K562 (cell line): ENCODE data around the gene SYMPK. TPM values are rescaled to one million over a fixed set of nuclear protein-coding genes. Genes with fewer than 3 reads are reported as not detected.

Experiments
- C11orf30 ChIP-seq: fragments of 450-650 bp; IDR thresholded peaks from 2 replicates; pipeline ENCODE4 v1.6.1; 2016; ENCODE audit warnings: low read depth, mild to moderate bottlenecking
- KDM4B ChIP-seq, 2 experiments: fragments of 450-650 bp in 1 of 2; sonication (generic) in 1 of 2; IDR thresholded peaks; 2 replicates each; pipeline ENCODE4 v1.6.1; 2016 to 2017; ENCODE audit warnings: borderline replicate concordance in 2 of 2, antibody characterized with exemption in 1 of 2, low read depth in 1 of 2, mild to moderate bottlenecking in 1 of 2
- MTA2 ChIP-seq: fragments of 450-650 bp; IDR thresholded peaks from 2 replicates; pipeline ENCODE4 v1.6.1; 2016; ENCODE audit warnings: low read depth
- RB1 ChIP-seq: fragments of 450-650 bp; IDR thresholded peaks from 2 replicates; pipeline ENCODE4 v1.6.1; 2017; ENCODE audit warnings: low read depth, mild to moderate bottlenecking
- RBFOX2 ChIP-seq: fragments of 200-400 bp; formaldehyde crosslinking; IDR thresholded peaks from 2 replicates; pipeline ENCODE4 v1.6.1; 2017; ENCODE audit warnings: low read depth, mild to moderate bottlenecking, low read length, moderate library complexity
- SOX6 ChIP-seq: fragments of 450-650 bp; IDR thresholded peaks from 2 replicates; pipeline ENCODE4 v1.6.1; 2014; ENCODE audit warnings: mild to moderate bottlenecking
- TAF1 ChIP-seq: IDR thresholded peaks from 2 replicates; pipeline ENCODE4 v1.6.1; 2011; ENCODE audit warnings: mild to moderate bottlenecking, low read length, moderate library complexity; ENCODE audit not compliant: insufficient read depth, control insufficient read depth, severe bottlenecking; ENCODE audit errors: extremely low read depth
- YY1 ChIP-seq, 3 experiments: IDR thresholded peaks; 2 replicates each; pipeline ENCODE4 v1.6.1; 2011; ENCODE audit warnings: low read length in 2 of 3, mild to moderate bottlenecking in 2 of 3, moderate library complexity in 2 of 3, borderline replicate concordance in 1 of 3, control low read depth in 1 of 3, low read depth in 1 of 3; ENCODE audit not compliant: insufficient read depth in 3 of 3, insufficient replicate concordance in 2 of 3, control insufficient read depth in 1 of 3, insufficient read length in 1 of 3; ENCODE audit errors: extremely low read depth in 1 of 3
- ZNF436 ChIP-seq: fragments of 250-450, 450-650 bp; sonication (Bioruptor Pico); formaldehyde crosslinking; IDR thresholded peaks from 2 replicates; pipeline ENCODE4 v1.7.0; 2020; ENCODE audit warnings: mild to moderate bottlenecking
- ZNF695 ChIP-seq: fragments of 450-650 bp; formaldehyde crosslinking; IDR thresholded peaks from 2 replicates; pipeline ENCODE4 v1.4.0; 2020; ENCODE audit warnings: mild to moderate bottlenecking, moderate library complexity
- polyA plus RNA-seq, 8 experiments: library from polyadenylated mRNA; depleted of rRNA in 4 of 8; stranded (reverse) in 5 of 8; unstranded in 3 of 8; fragments of >200 nt; fragmentation: Nextera tagmentation in 2 of 8; fragmentation: Illumina TruSeq in 1 of 8; extraction: Ambion mirVana in 2 of 8; extraction: Trizol in 1 of 8; gene quantifications; 2 replicates each; pipeline versions ENCODE4 v1.2.1 to v1.2.3, GENCODE V29; 2011 to 2014; ENCODE audit warnings: inconsistent platforms in 1 of 8, missing spikeins in 1 of 8
- total RNA-seq, 7 experiments: library from RNA; depleted of rRNA in 6 of 7; stranded (reverse); fragments of >200 nt in 6 of 7; fragmentation: Illumina TruSeq in 2 of 7; extraction: Trizol in 2 of 7; gene quantifications; 2 replicates each; pipeline versions ENCODE4 v1.2.1 to v1.2.3, GENCODE V29; 2011 to 2021; ENCODE audit warnings: low replicate concordance in 1 of 7
- TF ChIP-seq, protein P1 (sequence below), 3 experiments: IDR thresholded peaks in 2 of 3; conservative IDR thresholded peaks in 1 of 3; 2 replicates each; pipeline ENCODE4 v1.5.1; 2011 to 2012; ENCODE audit warnings: low read length in 3 of 3, mild to moderate bottlenecking in 3 of 3, control low read depth in 2 of 3, improper control_type of control experiment in 1 of 3, inconsistent platforms in 1 of 3, low read depth in 1 of 3, mixed read lengths in 1 of 3, moderate library complexity in 1 of 3; ENCODE audit not compliant: insufficient read depth in 2 of 3
- TF ChIP-seq, protein P2 (sequence below): fragments of 450-650 bp; IDR thresholded peaks from 2 replicates; pipeline ENCODE4 v1.7.0; 2016; ENCODE audit warnings: borderline replicate concordance
- TF ChIP-seq, protein P3 (sequence below): fragments of 250-450 bp; sonication (Bioruptor Pico); IDR thresholded peaks from 2 replicates; pipeline ENCODE4 v1.8.0; 2021; ENCODE audit warnings: moderate library complexity, mild to moderate bottlenecking, inconsistent platforms
- TF ChIP-seq, protein P4 (sequence below): fragments of 450-650 bp; IDR thresholded peaks from 2 replicates; pipeline ENCODE4 v1.7.1; 2018; ENCODE audit warnings: mild to moderate bottlenecking, low read depth; ENCODE audit not compliant: partially characterized antibody
- TF ChIP-seq, protein P5 (sequence below): fragments of 450-650 bp; formaldehyde crosslinking; IDR thresholded peaks from 2 replicates; pipeline ENCODE4 v1.4.0; 2022; ENCODE audit warnings: mild to moderate bottlenecking, moderate library complexity
- TF ChIP-seq, protein P6 (sequence below): fragments of 450-650 bp; IDR thresholded peaks from 2 replicates; pipeline ENCODE4 v1.6.1; 2016; ENCODE audit warnings: missing biosample characterization, missing genetic modification characterization

Gene SYMPK
- total and polyA plus RNA-seq, 9 of the 15 experiments (the other 6 are each of a cell fraction or from before 2014, with no cell fraction given): 0.73 to 95.5 (median 58.4) TPM

DNA sequence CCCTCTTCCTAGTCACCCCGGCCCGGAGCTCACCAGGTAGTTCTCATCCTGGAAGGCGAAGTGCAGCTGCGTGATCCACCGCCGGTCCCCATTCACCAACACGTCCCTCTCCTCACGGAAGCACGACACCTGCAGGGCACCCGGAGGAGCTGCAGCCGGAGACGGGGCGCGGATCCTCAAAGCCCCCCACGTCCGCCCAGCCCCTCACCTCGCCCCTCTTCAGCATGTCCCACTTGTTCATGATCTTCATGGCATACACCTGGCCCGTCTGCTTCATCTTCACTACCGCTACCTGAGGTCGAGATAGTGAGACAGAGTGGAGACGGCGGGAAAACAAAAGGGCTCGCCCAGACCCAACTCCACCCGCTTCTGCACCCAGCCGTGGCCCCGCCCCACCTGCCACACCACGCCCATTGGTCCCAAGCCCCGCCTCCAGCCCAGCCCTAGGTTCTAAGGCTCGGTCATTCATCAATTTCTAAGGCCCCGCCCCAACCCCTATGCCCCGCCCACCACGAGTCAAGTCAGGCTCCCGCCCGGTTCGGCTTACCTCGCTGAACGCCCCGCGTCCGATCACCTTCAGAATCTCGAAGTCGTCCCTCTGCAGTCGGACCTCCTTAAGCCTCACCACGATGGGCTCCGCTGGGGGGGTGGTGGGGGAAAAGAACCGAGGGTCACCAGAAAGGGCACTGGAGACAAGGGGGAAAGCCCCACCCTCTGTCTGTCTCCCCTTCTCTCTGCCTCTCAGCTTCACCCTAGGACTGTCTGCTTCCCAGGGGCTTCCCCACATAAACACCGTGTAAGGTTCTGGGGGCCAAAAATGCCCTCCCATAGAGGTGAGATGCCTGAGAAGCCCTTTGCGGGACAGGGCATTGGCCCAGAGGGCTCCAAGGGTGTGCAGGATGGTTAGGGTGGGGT, 83.5 kb downstream of the SYMPK start (continued):
- TF ChIP-seq, protein P1, sequence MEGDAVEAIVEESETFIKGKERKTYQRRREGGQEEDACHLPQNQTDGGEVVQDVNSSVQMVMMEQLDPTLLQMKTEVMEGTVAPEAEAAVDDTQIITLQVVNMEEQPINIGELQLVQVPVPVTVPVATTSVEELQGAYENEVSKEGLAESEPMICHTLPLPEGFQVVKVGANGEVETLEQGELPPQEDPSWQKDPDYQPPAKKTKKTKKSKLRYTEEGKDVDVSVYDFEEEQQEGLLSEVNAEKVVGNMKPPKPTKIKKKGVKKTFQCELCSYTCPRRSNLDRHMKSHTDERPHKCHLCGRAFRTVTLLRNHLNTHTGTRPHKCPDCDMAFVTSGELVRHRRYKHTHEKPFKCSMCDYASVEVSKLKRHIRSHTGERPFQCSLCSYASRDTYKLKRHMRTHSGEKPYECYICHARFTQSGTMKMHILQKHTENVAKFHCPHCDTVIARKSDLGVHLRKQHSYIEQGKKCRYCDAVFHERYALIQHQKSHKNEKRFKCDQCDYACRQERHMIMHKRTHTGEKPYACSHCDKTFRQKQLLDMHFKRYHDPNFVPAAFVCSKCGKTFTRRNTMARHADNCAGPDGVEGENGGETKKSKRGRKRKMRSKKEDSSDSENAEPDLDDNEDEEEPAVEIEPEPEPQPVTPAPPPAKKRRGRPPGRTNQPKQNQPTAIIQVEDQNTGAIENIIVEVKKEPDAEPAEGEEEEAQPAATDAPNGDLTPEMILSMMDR (IDR thresholded peaks at IDR 0.05 in 2 of 3, conservative IDR thresholded peaks at IDR 0.05 in 1 of 3; ENCODE audit: insufficient read depth in 2 of 3, low read depth in 1 of 3, low read length in 3 of 3): peak; percentile 77 to 89 (median 87)
- TF ChIP-seq SOX6: peak; percentile 58
- peak in 1 of 3 experiments; percentile 11 for TF ChIP-seq YY1 (IDR thresholded peaks at IDR 0.05; ENCODE audit: borderline replicate concordance in 1 of 3, control insufficient read depth in 1 of 3, extremely low read depth in 1 of 3, insufficient read depth in 3 of 3, insufficient read length in 1 of 3, insufficient replicate concordance in 2 of 3, low read depth in 1 of 3, low read length in 2 of 3)
- TF ChIP-seq, protein P2, sequence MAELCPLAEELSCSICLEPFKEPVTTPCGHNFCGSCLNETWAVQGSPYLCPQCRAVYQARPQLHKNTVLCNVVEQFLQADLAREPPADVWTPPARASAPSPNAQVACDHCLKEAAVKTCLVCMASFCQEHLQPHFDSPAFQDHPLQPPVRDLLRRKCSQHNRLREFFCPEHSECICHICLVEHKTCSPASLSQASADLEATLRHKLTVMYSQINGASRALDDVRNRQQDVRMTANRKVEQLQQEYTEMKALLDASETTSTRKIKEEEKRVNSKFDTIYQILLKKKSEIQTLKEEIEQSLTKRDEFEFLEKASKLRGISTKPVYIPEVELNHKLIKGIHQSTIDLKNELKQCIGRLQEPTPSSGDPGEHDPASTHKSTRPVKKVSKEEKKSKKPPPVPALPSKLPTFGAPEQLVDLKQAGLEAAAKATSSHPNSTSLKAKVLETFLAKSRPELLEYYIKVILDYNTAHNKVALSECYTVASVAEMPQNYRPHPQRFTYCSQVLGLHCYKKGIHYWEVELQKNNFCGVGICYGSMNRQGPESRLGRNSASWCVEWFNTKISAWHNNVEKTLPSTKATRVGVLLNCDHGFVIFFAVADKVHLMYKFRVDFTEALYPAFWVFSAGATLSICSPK: no peak
- TF ChIP-seq C11orf30: peak; percentile 37; the same call in 1 of the 2 replicates
- no peak for TF ChIP-seq ZNF436 (CRISPR knock-in tag)
- TF ChIP-seq, protein P3, sequence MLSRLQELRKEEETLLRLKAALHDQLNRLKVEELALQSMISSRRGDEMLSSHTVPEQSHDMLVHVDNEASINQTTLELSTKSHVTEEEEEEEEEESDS (CRISPR knock-in tag): no peak
- TF ChIP-seq, protein P4, sequence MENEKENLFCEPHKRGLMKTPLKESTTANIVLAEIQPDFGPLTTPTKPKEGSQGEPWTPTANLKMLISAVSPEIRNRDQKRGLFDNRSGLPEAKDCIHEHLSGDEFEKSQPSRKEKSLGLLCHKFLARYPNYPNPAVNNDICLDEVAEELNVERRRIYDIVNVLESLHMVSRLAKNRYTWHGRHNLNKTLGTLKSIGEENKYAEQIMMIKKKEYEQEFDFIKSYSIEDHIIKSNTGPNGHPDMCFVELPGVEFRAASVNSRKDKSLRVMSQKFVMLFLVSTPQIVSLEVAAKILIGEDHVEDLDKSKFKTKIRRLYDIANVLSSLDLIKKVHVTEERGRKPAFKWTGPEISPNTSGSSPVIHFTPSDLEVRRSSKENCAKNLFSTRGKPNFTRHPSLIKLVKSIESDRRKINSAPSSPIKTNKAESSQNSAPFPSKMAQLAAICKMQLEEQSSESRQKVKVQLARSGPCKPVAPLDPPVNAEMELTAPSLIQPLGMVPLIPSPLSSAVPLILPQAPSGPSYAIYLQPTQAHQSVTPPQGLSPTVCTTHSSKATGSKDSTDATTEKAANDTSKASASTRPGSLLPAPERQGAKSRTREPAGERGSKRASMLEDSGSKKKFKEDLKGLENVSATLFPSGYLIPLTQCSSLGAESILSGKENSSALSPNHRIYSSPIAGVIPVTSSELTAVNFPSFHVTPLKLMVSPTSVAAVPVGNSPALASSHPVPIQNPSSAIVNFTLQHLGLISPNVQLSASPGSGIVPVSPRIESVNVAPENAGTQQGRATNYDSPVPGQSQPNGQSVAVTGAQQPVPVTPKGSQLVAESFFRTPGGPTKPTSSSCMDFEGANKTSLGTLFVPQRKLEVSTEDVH: peak; percentile 92
- TF ChIP-seq TAF1: peak; percentile 13
- TF ChIP-seq, protein P5, sequence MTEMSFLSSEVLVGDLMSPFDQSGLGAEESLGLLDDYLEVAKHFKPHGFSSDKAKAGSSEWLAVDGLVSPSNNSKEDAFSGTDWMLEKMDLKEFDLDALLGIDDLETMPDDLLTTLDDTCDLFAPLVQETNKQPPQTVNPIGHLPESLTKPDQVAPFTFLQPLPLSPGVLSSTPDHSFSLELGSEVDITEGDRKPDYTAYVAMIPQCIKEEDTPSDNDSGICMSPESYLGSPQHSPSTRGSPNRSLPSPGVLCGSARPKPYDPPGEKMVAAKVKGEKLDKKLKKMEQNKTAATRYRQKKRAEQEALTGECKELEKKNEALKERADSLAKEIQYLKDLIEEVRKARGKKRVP (CRISPR knock-in tag): 0 out of 2 replicates have a peak, but pooled peaks have one; percentile 22
- 0 out of 2 replicates have a peak, but pooled peaks have one; percentile 28 for TF ChIP-seq MTA2
- TF ChIP-seq RB1: peak; percentile 99
- TF ChIP-seq RBFOX2: peak; percentile 45
- TF ChIP-seq, protein P6, sequence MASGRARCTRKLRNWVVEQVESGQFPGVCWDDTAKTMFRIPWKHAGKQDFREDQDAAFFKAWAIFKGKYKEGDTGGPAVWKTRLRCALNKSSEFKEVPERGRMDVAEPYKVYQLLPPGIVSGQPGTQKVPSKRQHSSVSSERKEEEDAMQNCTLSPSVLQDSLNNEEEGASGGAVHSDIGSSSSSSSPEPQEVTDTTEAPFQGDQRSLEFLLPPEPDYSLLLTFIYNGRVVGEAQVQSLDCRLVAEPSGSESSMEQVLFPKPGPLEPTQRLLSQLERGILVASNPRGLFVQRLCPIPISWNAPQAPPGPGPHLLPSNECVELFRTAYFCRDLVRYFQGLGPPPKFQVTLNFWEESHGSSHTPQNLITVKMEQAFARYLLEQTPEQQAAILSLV (tag): no peak
- no peak for TF ChIP-seq ZNF695 (CRISPR knock-in tag)
- no peak for TF ChIP-seq KDM4B (IDR thresholded peaks at IDR 0.05; ENCODE audit: borderline replicate concordance in 2 of 2, low read depth in 1 of 2)
